Body of pancreas (tissue), 4 donors: ENCODE results near the gene DUSP14. TPM values are rescaled to one million over a fixed set of nuclear protein-coding genes. Genes with fewer than 3 reads are reported as not detected.
"Not testable (repeated sequence)": the region's sequence is repeated elsewhere in the genome, so short reads cannot be mapped to it uniquely, and the experiment has no call there.

ENCODE experiments used
- ATAC-seq: fragments of 150-250 bp; one replicate; pipeline ENCODE4 v1.9.1; 2016
- DNase-seq, 4 donors: peaks; one replicate each; pipeline ENCODE4 v3.0.0-alpha.2; 2019
- H3K27ac ChIP-seq, 4 donors: fragments of 200-600 bp; sonication (generic); 1 replicate in 3 of 4; 2 replicates in 1 of 4; pipeline versions ENCODE4 v1.5.1 to v1.6.1; 2016 to 2019; ENCODE audit warnings: mild to moderate bottlenecking in 1 of 4, mixed read lengths in 1 of 4, moderate library complexity in 1 of 4
- H3K27me3 ChIP-seq, 2 donors: fragments of 200-600 bp; sonication (generic); one replicate each; pipeline ENCODE4 v1.6.0; 2016; ENCODE audit warnings: mild to moderate bottlenecking in 1 of 2
- H3K36me3 ChIP-seq, 2 donors: fragments of 200-600 bp; sonication (generic); replicated peaks in 1 of 2; 2 replicates each; pipeline ENCODE4 v1.5.1; 2016; ENCODE audit warnings: low read depth in 2 of 2; ENCODE audit not compliant: insufficient read depth in 1 of 2
- H3K4me1 ChIP-seq: fragments of 200-600 bp; sonication (generic); one replicate; pipeline ENCODE4 v1.6.0; 2016
- H3K4me3 ChIP-seq, 2 donors: fragments of 200-600 bp; sonication (generic); 1 replicate in 1 of 2; 2 replicates in 1 of 2; pipeline ENCODE4 v1.5.1; 2016 to 2019
- H3K9me3 ChIP-seq, 3 donors: fragments of 200-600 bp; sonication (generic); 1 replicate in 2 of 3; 2 replicates in 1 of 3; pipeline ENCODE4 v1.5.1; 2016
- POLR2A ChIP-seq, 3 donors: fragments of 450-650 bp; IDR thresholded peaks; one replicate each; pipeline ENCODE4 v1.6.1; 2016; ENCODE audit warnings: antibody characterized with exemption in 3 of 3, mild to moderate bottlenecking in 2 of 3
- WGBS, 2 donors: methylation state at CpG; one replicate each; pipeline ENCODE4 v1.1.5; 2017; 5-methylcytosine and 5-hydroxymethylcytosine counted together
- intact Hi-C: fragments of 100-400 bp; cut with DNase I; formaldehyde crosslinking; loops from one replicate; pipeline ENCODE4 v1.15.1; 2023
- total RNA-seq, 2 donors: library from RNA; depleted of rRNA; stranded (reverse); fragments of >200 nt; gene quantifications; one replicate each; pipeline ENCODE4 v1.1.0, GENCODE V29; 2016
- TF ChIP-seq, protein P1 (sequence below), 7 experiments: fragments of 450-650 bp in 4 of 7; fragments of 200-600 bp in 3 of 7; sonication (generic) in 3 of 7; IDR thresholded peaks; one replicate each; pipeline ENCODE4 v1.5.1; 2016 to 2019; ENCODE audit warnings: antibody characterized with exemption in 7 of 7

Gene DUSP14
- 1 to 10 TPM; 9.6 to 9.9 TPM for total RNA-seq

DNA sequence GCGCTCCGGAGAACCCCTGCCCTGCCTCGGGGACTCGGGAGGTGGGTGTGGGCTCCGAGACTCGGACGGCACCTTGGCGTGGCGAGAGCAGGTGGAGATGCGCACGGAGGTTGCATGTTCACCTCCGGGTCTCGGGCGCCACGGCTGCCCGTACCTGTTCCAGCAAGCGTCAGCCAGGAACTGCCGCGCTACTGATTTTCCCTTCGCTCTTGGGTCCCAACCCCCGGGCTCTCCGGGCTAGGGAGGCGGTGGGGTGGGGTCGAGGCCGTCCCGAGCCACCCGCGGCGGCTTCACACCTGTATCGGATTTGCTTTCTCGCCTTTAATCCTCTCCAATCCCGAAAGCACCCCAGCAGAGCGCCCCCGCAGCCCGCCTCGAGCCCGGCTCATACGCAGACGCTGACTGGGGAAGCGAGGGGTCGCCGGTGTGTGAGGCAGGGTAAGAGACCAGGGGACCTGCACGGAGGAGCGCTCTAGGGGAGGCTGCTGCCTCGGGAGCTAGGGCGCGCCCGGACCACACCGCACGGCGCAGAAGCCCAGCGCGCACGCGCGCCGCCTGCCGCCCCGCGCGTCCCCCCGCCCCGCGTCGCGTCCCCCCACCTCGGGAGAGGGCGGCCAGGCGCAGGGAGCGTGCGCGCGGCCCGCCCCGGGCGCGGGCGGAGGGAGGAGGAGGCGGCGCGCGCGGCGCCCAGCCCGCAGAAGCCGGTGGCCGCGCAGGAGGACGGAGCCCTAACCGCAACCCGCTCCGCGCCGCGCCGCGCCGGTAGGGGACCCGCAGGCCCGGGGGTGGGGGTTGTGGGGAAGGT is at the start of gene DUSP14:
TSS of gene DUSP14 (plus strand) at position 695 of the 805 bp plus-strand sequence. CDS start 22,382 bp downstream, outside the sequence.
- peak; percentile 82 to 88 (median 84) for DNase-seq
- intact Hi-C loops, result loop anchor here (10.0 kb wide), 1 partner anchor 85 kb away; the partner anchor contains the start of genes ACACA and TADA2A
- 0 to 1% methylated on average over 29 to 54 of the region's 100 CpGs for WGBS, 2 donors
- Histone ChIP-seq H3K4me3 (peak within 1 kb of the TSS; percentile 52 to 79), H3K27ac (peak within 1 kb of the TSS; percentile 93 to 98 (median 96)), H3K4me1 (peaks cover 22% of the 10 kb centered on the region), H3K36me3 (no peaks in the 10 kb centered on the region), H3K27me3 (no peaks in the 10 kb centered on the region), H3K9me3 (no peaks in the 10 kb centered on the region)
- peak; percentile 87 for ATAC-seq
- TF ChIP-seq, protein P1, sequence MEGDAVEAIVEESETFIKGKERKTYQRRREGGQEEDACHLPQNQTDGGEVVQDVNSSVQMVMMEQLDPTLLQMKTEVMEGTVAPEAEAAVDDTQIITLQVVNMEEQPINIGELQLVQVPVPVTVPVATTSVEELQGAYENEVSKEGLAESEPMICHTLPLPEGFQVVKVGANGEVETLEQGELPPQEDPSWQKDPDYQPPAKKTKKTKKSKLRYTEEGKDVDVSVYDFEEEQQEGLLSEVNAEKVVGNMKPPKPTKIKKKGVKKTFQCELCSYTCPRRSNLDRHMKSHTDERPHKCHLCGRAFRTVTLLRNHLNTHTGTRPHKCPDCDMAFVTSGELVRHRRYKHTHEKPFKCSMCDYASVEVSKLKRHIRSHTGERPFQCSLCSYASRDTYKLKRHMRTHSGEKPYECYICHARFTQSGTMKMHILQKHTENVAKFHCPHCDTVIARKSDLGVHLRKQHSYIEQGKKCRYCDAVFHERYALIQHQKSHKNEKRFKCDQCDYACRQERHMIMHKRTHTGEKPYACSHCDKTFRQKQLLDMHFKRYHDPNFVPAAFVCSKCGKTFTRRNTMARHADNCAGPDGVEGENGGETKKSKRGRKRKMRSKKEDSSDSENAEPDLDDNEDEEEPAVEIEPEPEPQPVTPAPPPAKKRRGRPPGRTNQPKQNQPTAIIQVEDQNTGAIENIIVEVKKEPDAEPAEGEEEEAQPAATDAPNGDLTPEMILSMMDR (IDR thresholded peaks at IDR 0.05), result no peak
- TF ChIP-seq POLR2A (IDR thresholded peaks at IDR 0.05), result peak; percentile 58 to 82 (median 81)

DNA sequence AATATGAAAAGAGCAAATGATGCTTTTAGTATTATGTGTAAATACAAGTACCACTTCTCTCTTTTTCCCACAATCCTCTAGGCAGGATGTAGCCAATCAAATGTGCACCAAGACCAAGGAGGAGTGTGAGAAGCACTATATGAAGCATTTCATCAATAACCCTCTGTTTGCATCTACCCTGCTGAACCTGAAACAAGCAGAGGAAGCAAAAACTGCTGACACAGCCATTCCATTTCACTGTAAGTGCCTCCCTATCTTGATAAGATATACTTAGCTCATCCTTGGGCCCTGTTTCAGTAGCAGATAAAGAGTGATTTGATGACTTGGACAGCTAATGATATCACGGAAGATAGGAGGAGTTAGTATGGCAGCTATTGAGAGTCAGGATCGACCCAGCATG is 49.3 kb upstream of the DUSP14 start:
- WGBS, 2 donors, result 88 to 89% methylated on average over 2 of the region's 2 CpGs
- Histone ChIP-seq H3K36me3 (peaks cover 0 to 12% of the 10 kb centered on the region in 2 donors), H3K27me3 (no peaks in the 10 kb centered on the region), H3K4me3 (no peak overlapping the region), H3K4me1 (no peaks in the 10 kb centered on the region), H3K27ac (no peak overlapping the region), H3K9me3 (no peaks in the 10 kb centered on the region)
- ATAC-seq, result no peak
- TF ChIP-seq, protein P1 (IDR thresholded peaks at IDR 0.05), result no peak
- TF ChIP-seq POLR2A (IDR thresholded peaks at IDR 0.05), result no peak
- no peak for DNase-seq
- intact Hi-C loops, result no loop called here

DNA sequence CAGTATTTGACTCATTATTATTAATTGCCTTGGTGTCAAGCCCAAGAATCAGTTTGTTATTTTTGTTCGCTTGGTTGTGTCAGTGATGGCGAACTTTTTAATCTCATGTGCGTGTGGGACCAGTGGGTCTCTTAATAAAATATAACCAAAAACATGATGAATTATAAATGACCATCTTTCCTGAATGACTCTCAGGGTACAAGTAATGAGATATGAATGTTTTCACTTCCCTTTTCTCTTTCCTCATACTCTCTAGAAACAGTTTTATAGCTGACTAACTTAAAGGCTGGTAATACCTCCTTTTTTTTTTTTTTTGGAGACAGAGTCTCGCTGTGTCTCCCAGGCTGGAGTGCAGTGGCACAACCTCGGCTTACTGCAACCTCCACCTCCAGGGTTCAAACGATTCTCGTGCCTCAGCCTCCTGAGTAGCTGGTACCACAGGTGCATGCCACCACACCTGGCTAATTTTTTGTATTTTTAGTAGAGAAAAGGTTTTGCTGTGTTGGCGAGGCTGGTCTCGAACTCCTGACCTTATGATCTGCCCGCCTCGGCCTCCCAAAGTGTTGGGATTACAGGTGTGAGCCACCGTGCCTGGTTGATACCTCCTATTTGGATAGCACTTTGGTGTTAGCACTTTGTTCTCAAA is 48.2 kb upstream of the DUSP14 start:
- H3K4me3 ChIP-seq, ATAC-seq, H3K4me1 ChIP-seq, H3K27me3 ChIP-seq, DNase-seq, intact Hi-C loops, H3K27ac ChIP-seq, H3K9me3 ChIP-seq: not testable (repeated sequence)
- peaks cover 0 to 12% of the 10 kb centered on the region in 2 donors for H3K36me3 ChIP-seq
- 88 to 95% methylated on average over 12 of the region's 12 CpGs for WGBS, 2 donors

DNA sequence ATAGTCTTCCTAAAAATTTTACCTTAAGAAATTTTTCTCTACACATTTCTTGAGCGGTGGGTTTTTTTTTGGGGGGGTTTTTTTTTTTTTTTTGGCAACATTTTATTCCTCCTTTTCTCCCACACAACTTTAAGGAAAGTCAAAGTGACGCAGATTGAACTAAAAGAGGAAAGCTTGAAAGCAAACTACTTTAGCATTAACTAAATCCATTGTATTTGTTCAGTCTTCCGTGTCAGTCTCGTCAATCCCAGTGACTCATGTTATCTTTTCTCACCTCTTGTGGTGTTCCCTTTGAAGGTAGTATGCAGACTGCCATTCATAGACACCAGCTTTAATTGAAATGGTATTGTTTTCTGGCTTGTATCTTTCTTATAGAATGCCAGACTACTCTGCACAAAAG is 43.7 kb upstream of the DUSP14 start:
- ATAC-seq, result no peak
- intact Hi-C loops, result no loop called here
- Histone ChIP-seq H3K4me1 (no peaks in the 10 kb centered on the region), H3K27me3 (no peaks in the 10 kb centered on the region), H3K27ac (no peak overlapping the region), H3K36me3 (peaks cover 0 to 7% of the 10 kb centered on the region in 2 donors), H3K4me3 (no peak overlapping the region), H3K9me3 (no peaks in the 10 kb centered on the region)
- DNase-seq, result no peak
- 86 to 89% methylated on average over 4 of the region's 4 CpGs for WGBS, 2 donors
- TF ChIP-seq, protein P1 (IDR thresholded peaks at IDR 0.05), result no peak
- no peak for TF ChIP-seq POLR2A (IDR thresholded peaks at IDR 0.05)

- Histone ChIP-seq H3K27ac (no peak overlapping the region), H3K4me3 (no peak overlapping the region), H3K27me3 (no peaks in the 10 kb centered on the region), H3K4me1 (no peaks in the 10 kb centered on the region), H3K36me3 (peaks cover 0 to 2% of the 10 kb centered on the region in 2 donors), H3K9me3 (no peaks in the 10 kb centered on the region)
- intact Hi-C loops, result no loop called here
- no peak for ATAC-seq
- WGBS, 2 donors, result 67 to 88% methylated on average over 1 of the region's 1 CpG
- TF ChIP-seq, protein P1 (IDR thresholded peaks at IDR 0.05), result no peak
- TF ChIP-seq POLR2A (IDR thresholded peaks at IDR 0.05), result no peak
- DNase-seq, result no peak
Measured at GRCh38 chr17:37447641-37448040, 42.0 kb upstream of the DUSP14 start.
